ENCODE results near the gene TMBIM4. TPM values are rescaled to one million over a fixed set of nuclear protein-coding genes. Genes with fewer than 3 reads are reported as not detected.

The TMBIM4 gene
- total and polyA plus RNA-seq, 2 of the 4 experiments (the other 2 are of a cell fraction) = 38.7 to 59.3 TPM

- no peaks in the 10 kb centered on the region for H3K9me1 ChIP-seq (ENCODE audit: insufficient read depth, low read length)
- H3K27me3 ChIP-seq (ENCODE audit: control insufficient read depth, insufficient read depth, low read length) = no peaks in the 10 kb centered on the region
- no peak overlapping the region for H4K91ac ChIP-seq (ENCODE audit: insufficient read depth, low read depth, low read length)
- H2BK5ac ChIP-seq (ENCODE audit: low read depth, low read length, poor library complexity, severe bottlenecking) = no peak overlapping the region
- H2BK120ac ChIP-seq (ENCODE audit: low read depth, low read length) = no peak overlapping the region
- POLR2A ChIA-PET (ENCODE audit: unreplicated experiment) = no interaction called here
- H3K9me3 ChIP-seq (ENCODE audit: control insufficient read depth, insufficient read depth, low read length) = peaks cover 6% of the 10 kb centered on the region
- no peak overlapping the region for H2AFZ ChIP-seq (replicated peaks; ENCODE audit: low read length, poor library complexity)
- ATAC-seq (ENCODE audit: low read depth) (no peak), DNase-seq (no peak)
- H2AK9ac ChIP-seq (replicated peaks; ENCODE audit: low read depth, low read length, poor library complexity) = no peak overlapping the region
- in situ Hi-C loops (cut with MboI; ENCODE audit: low sequenced_read_pairs) = no loop called here
- dilution Hi-C loops (cut with HindIII; ENCODE audit: low sequenced_read_pairs, unreplicated experiment) = no loop called here
- H4K20me1 ChIP-seq (ENCODE audit: insufficient read depth, low read length) = no peaks in the 10 kb centered on the region
- no peak overlapping the region for H3K23ac ChIP-seq (ENCODE audit: low read depth, low read length)
- peaks cover 34 to 42% of the 10 kb centered on the region in 2 experiments for H3K79me1 ChIP-seq (ENCODE audit: low read depth in 1 of 2, low read length in 2 of 2)
- TF ChIP-seq SMC3 (IDR thresholded peaks at IDR 0.05; ENCODE audit: low read depth, low read length) (no peak), ELK1 (IDR thresholded peaks at IDR 0.05; ENCODE audit: borderline replicate concordance, low read depth, low read length) (no peak), POLR2A (IDR thresholded peaks at IDR 0.05; ENCODE audit: low read depth, low read length) (no peak), CHD1 (IDR thresholded peaks at IDR 0.05; ENCODE audit: low read depth, low read length) (no peak), FOS (IDR thresholded peaks at IDR 0.05; ENCODE audit: low read depth, low read length) (no peak), NFE2L2 (IDR thresholded peaks at IDR 0.05; ENCODE audit: low read depth, low read length) (no peak), MXI1 (IDR thresholded peaks at IDR 0.05; ENCODE audit: borderline replicate concordance, low read depth, low read length) (no peak), RCOR1 (IDR thresholded peaks at IDR 0.05; ENCODE audit: insufficient replicate concordance, low read length) (no peak), CTCF (conservative IDR thresholded peaks at IDR 0.05; ENCODE audit: low read depth, low read length) (no peak)
- CTCF ChIA-PET = no interaction called here
- H3K18ac ChIP-seq (ENCODE audit: low read depth, low read length) = no peak overlapping the region
- H3K4me3 ChIP-seq (ENCODE audit: insufficient read depth, low read depth, low read length) = no peak overlapping the region
- no peak overlapping the region for H3K14ac ChIP-seq (replicated peaks; ENCODE audit: low read depth, low read length)
- no CpG with 5 or more reads among the region's 1 CpG for WGBS, 2 experiments (ENCODE audit: extremely low coverage in 2 of 2, insufficient read length in 1 of 2)
- peaks cover 15% of the 10 kb centered on the region for H3K36me3 ChIP-seq (ENCODE audit: control insufficient read depth, insufficient read depth, low read length)
- no peak overlapping the region for H4K8ac ChIP-seq (ENCODE audit: low read depth in 2 of 2, low read length in 2 of 2)
- H2AK5ac ChIP-seq (ENCODE audit: low read depth, low read length) = no peak overlapping the region
- H3K4ac ChIP-seq (ENCODE audit: low read depth, low read length) = no peak overlapping the region
- H4K5ac ChIP-seq (ENCODE audit: low read depth, low read length) = no peak overlapping the region
- BruUV-seq (replicated peaks) = no TSS peak
- no peaks in the 10 kb centered on the region for H3K4me1 ChIP-seq (ENCODE audit: control insufficient read depth, insufficient read depth, low read length)
- intact Hi-C loops (cut with micrococcal nuclease) = no loop called here
- no peak overlapping the region for H3K9ac ChIP-seq (ENCODE audit: low read depth, low read length)
- H3K4me2 ChIP-seq (ENCODE audit: low read depth, low read length) = no peak overlapping the region
- no peak overlapping the region for H3K56ac ChIP-seq (ENCODE audit: extremely low read depth, insufficient read depth, low read length)
- no peak overlapping the region for H3K27ac ChIP-seq (ENCODE audit: insufficient read depth, low read length)
- H2BK20ac ChIP-seq (ENCODE audit: low read depth, low read length) = no peak overlapping the region
- no peak overlapping the region for H2BK15ac ChIP-seq (ENCODE audit: low read depth, low read length)
Observed at GRCh38 chr12:66143868-66144267, 25.9 kb downstream of the TMBIM4 start.

Measured in IMR-90 (cell line).